SK-N-MC (cell line): ENCODE data around the gene MUC20.
"Not testable (repeated sequence)": the region's sequence is repeated elsewhere in the genome, so short reads cannot be mapped to it uniquely, and the experiment has no call there.

Experiments used
- EZH2 ChIP-seq: fragments of 200-600 bp; sonication (generic); IDR thresholded peaks from one replicate; pipeline ENCODE4 v1.6.1; 2017; ENCODE audit warnings: antibody characterized with exemption
- FOXP2 ChIP-seq: optimal IDR thresholded peaks from 2 replicates; pipeline ENCODE3; 2011; ENCODE audit warnings: mild to moderate bottlenecking, moderate library complexity; ENCODE audit not compliant: insufficient read depth; ENCODE audit errors: extremely low read length, control extremely low read depth
- POLR2AphosphoS5 ChIP-seq: IDR thresholded peaks from 2 replicates; pipeline ENCODE4 v1.6.1; 2012; ENCODE audit warnings: mild to moderate bottlenecking, low read depth, low read length, borderline replicate concordance

GRCh38 chr3:195689184-195690070 lies 31.4 kb upstream of the MUC20 start:
- not testable (repeated sequence) for TF ChIP-seq EZH2, POLR2AphosphoS5, FOXP2
